Endometrial microvascular endothelial cells (primary cell): Measurements from ENCODE around the gene MYO18B. TPM values are rescaled to one million over a fixed set of nuclear protein-coding genes. Genes with fewer than 3 reads are reported as not detected.

Experiments
- in situ Hi-C: cut with HindIII; loops from 2 replicates; pipeline ENCODE4 v1.10.0; 2017; ENCODE audit warnings: low sequenced_read_pairs, low pct_unique_long_range_greater_than_20kb; ENCODE audit errors: inconsistent ontology term
- total RNA-seq: library from RNA; depleted of rRNA; stranded (reverse); fragments of >200 nt; gene quantifications from one replicate; pipeline ENCODE4 v1.2.3, GENCODE V29; 2015; ENCODE audit errors: inconsistent ontology term

The MYO18B gene
- total RNA-seq, 1 donor from 2014 or later, result not detected

GRCh38 chr22:25711491-25711890 is 30.5 kb upstream of the MYO18B start:
- in situ Hi-C loops, result no loop called here

- in situ Hi-C loops, result no loop called here
Measured at GRCh38 chr22:25712661-25713400, 29.2 kb upstream of the MYO18B start.

- in situ Hi-C loops, result no loop called here
Measured at GRCh38 chr22:25714070-25714469, 27.9 kb upstream of the MYO18B start.

- in situ Hi-C loops, result no loop called here
Measured at GRCh38 chr22:25714739-25715138, 27.2 kb upstream of the MYO18B start.

GRCh38 chr22:25716637-25717036 is 25.4 kb upstream of the MYO18B start:
- in situ Hi-C loops, result no loop called here

GRCh38 chr22:25718135-25718840 is 23.7 kb upstream of the MYO18B start:
- in situ Hi-C loops, result no loop called here

- in situ Hi-C loops, result no loop called here
Measured at GRCh38 chr22:25722223-25722622, 19.8 kb upstream of the MYO18B start.

GRCh38 chr22:25722626-25723025 is 19.4 kb upstream of the MYO18B start:
- in situ Hi-C loops, result no loop called here

GRCh38 chr22:25726241-25726640 is 15.7 kb upstream of the MYO18B start:
- in situ Hi-C loops, result no loop called here

- in situ Hi-C loops, result no loop called here
Measured at GRCh38 chr22:25728071-25728470, 13.9 kb upstream of the MYO18B start.

- in situ Hi-C loops, result no loop called here
Measured at GRCh38 chr22:25729016-25729995, 12.7 kb upstream of the MYO18B start.

GRCh38 chr22:25735650-25736049 is 6.3 kb upstream of the MYO18B start:
- in situ Hi-C loops, result no loop called here

GRCh38 chr22:25736378-25737011 is 5.5 kb upstream of the MYO18B start:
- in situ Hi-C loops, result no loop called here

GRCh38 chr22:25739659-25740344 is 2.2 kb upstream of the MYO18B start:
- in situ Hi-C loops, result no loop called here

GRCh38 chr22:25742918-25743708 is 1.1 kb downstream of the MYO18B start:
- in situ Hi-C loops, result no loop called here

GRCh38 chr22:25744694-25745093 is 2.7 kb downstream of the MYO18B start:
- in situ Hi-C loops, result no loop called here

- in situ Hi-C loops, result no loop called here
Measured at GRCh38 chr22:25745341-25746011, 3.5 kb downstream of the MYO18B start.
